Posterior vena cava (tissue), 2 donors: Measurements from ENCODE around the gene MFN2. TPM values are rescaled to one million over a fixed set of nuclear protein-coding genes. Genes with fewer than 3 reads are reported as not detected.
"Not testable (repeated sequence)": the region's sequence is repeated elsewhere in the genome, so short reads cannot be mapped to it uniquely, and the experiment has no call there.

Experiments used
- DNase-seq: peaks from one replicate; pipeline ENCODE4 v3.0.0-alpha.2; 2020; ENCODE audit warnings: low spot score
- intact Hi-C, 2 donors: fragments of 100-400 bp; cut with DNase I; formaldehyde crosslinking; loops; one replicate each; pipeline versions ENCODE4 v1.14.1 to v1.14.2; 2022 to 2023
- total RNA-seq, 2 donors: library from RNA; stranded (reverse); fragmentation: NEBNext Ultra II Directional; extraction: Animal tissue kit (Norgen Biotek cat#: 25700); gene quantifications; one replicate each; pipeline ENCODE4 v1.2.1, GENCODE V29; 2021
- donor health status: DM: yes; HTN: yes; CAD: no.
- donor health status: DM: yes; HTN: yes; CAD: no.

The MFN2 gene
- total RNA-seq, 2 donors from 2014 or later = 94.8 to 102 TPM

DNA sequence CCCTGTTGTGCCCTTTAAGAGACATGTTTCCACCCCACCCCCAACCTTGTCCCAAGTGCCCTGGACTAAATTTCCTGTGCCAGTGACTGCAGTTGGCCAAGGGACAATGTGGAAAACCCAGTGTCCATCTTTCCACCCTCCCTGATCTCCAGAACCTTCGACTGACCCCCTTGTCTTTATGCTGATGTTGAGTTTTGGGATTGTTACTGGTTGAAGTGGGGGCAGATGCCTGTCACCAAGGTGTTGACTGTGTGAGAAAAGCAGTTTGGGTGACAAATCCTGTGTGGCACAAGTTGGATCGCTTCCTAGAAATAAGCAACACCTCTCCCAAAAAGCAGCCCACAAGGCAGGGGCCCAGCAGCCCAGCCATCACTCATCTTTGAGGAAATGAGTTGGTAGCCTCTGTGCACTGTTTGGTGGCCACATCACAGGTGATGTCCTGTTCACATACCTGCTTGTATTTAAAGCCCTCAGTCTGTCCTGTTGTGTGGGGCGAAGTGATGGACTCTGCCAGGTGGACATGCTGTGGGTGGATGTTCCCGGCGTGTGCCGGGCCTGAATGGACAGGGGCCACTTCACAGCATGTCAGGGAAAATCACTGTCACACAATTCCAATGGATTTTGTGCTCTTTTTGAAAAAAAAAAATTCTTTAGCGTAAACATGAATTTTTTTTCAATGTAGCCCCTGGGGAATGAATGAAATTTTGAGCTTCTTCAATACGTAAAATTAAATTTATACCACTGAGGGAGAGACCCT lies 32.5 kb downstream of the MFN2 start:
- no peak for DNase-seq
- intact Hi-C loops = no loop called here

DNA sequence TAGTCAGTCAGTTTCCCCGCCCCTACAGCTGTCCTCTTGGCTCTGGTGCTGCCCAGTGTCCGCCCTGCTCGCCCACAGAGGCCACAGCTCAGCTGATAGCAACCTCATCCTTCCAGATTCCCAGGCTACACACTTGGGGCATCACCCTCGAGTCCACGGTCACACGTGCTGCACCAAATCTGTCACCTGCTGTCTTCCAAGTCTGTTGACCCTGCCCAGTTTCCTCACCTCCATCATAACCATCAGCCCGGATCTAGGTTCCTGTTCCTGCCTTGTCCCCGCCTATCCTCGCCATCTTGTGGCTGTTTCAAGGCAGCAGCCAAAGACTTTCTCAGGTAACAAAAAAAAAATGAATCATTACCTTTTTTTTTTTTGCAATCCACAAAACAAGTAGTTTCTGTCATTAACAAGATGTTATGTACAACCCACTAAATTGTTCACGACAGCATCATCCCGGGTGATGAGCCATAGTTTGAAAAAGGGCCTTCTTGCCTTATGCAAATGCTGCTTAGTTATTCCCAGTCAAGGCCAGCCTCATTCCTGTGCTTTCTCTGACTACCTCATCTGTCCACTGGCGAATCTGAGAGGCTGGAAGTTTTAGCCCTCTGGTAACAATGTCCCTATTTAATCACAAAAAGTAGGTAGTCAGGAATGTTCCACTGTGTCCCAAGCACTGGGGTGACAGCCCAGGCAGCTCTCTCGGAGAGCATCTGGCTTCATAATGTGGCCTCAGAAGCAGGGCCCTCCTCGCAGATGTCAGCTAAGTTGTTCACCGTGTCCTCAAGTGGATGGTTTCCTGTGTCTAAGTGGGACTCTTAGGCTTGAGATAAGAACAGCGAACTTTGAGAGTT lies 34.1 kb downstream of the MFN2 start:
- DNase-seq = no peak
- intact Hi-C loops = no loop called here

DNA sequence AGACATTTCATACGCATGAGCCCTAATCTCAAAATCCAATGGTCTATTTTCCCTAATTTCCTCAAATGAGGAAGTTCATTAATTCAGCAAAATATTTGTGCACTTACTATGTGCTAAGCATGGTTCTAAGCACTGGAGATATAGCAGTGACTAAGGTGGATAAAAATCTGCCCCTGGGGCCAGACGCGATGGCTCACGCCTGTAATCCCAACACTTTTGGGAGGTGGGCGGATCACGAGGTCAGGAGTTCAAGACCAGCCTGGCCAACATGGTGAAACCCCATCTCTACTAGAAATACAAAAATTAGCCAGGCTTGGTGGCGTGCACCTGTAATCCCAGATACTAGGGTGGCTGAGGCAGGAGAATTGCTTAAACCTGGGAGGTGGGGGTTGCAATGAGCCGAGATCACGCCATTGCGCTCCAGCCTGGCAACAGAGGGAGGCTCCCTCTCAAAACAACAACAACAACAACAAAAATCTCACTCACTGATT lies 34.8 kb downstream of the MFN2 start:
- no peak for DNase-seq
- intact Hi-C loops = no loop called here

DNA sequence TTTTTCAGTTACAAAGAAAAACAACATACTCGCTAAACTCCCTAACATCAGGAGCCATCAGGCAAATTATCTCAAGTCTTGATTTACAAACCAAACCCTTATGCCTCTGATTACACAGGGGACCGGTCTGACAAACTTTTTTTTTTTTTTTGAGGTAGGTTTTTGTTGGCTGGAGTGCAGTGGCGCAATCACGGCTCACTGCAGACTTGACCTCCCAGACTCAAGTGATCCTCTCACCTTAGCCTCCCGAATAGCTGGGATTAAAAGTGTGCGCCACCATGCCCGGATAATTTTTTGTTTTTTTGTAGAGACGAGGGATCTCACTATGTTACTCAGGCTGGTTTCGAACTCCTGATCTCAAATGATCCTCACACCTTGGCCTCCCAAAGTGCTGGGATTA lies 35.3 kb downstream of the MFN2 start:
- no peak for DNase-seq
- intact Hi-C loops = no loop called here

DNA sequence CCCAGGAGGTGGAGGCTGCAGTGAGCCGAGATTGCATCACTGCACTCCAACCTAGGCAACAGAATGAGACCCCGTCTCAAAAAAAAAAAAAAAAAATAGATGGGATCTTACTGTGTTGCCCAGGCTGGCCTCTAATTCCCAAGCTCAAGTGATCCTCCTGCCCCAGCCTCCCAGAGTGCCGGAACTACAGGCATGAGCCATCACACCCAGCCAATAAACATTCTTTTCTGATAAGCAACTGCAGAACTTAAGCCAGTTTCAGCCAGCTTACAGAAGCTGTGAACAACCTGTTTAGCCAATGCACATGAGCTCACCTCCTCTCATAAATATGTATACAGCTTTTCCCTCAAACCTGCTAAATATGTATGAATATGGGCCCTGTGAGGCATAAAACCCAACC lies 35.9 kb downstream of the MFN2 start:
- no peak for DNase-seq
- intact Hi-C loops = no loop called here

DNA sequence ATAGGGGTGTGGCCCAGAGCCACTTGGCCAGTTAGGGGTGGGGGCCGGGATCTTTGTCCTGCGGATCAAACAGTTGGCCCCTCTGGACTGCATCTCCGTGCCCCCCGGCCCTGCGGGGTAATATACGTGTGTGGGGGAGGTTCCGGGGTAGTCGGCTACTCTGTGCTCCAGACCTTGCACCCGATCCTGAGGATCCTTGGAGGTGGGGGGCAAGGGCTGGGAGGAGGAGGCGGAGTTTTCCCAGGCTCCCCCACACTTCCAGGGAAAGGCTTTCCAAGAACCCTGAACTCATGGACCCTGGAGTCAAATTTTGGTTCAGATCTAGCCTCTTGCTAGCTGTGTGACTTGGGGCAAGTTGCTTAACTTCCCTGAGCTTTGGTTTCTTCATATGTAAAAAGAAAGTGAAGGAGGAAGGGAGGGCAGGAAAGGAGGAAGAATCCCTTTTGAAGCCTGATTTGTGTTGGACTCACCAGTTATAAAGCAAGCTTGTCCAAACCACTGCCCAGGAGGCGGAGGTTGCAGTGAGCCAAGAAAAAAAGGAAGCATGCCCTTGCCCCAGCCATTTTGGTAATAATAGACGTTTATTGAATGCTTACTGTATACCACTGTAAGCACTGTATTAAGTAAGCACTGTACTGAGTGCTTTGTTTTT lies 39.7 kb downstream of the MFN2 start:
- no peak for DNase-seq
- intact Hi-C loops = no loop called here

DNA sequence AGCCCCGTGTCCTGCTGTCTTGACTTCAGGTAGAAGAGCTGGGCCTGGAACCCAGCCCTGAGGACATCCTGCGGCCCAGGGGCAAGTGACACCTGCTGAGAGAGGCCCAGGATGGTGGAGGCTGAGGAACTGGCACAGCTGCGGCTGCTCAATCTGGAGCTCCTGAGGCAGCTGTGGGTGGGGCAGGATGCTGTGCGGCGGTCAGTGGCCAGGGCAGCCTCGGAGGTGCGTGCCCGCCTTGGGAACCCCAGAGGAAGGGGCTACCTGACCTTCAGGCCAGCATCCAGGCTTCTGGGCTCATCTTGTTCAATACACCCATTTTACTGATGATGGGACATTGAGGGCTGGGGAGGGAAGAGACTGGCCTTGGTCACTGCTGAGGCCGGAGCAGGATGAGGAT lies 41.4 kb downstream of the MFN2 start:
- DNase-seq = no peak
- intact Hi-C loops = no loop called here

DNA sequence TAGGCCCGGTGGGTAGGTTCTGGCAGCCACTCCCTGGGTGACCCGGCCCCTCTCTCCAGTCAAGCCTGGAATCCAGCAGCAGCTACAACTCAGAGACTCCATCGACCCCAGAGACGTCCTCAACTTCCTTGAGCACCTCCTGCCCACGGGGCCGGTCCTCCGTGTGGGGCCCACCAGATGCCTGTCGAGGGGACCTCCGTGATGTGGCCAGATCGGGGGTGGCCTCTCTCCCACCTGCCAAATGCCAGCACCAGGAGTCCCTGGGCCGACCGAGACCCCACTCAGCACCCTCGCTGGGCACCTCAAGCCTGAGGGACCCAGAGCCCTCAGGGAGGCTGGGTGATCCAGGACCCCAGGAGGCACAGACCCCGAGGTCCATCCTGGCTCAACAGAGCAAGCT lies 41.8 kb downstream of the MFN2 start:
- DNase-seq = no peak
- intact Hi-C loops = no loop called here

DNA sequence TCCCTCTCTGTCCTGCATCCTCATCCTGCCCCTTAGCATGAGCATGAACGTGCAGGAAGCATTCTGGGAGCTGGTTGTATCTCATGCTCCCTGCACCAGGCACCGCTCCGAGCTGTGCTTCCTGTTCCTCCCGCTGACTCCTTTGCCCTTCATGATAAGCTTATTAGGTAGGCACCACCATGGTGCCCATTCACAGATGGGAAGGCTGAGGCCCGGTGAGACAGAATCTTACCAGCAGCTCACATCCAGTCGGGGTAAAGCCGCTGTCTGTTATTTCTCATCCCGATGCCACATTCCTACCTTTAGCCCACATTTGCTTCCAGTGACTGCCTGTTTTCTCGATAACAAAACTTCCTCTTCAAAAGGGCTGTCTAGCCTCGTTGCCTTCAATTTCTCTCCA lies 46.3 kb downstream of the MFN2 start:
- no peak for DNase-seq
- intact Hi-C loops = no loop called here

DNA sequence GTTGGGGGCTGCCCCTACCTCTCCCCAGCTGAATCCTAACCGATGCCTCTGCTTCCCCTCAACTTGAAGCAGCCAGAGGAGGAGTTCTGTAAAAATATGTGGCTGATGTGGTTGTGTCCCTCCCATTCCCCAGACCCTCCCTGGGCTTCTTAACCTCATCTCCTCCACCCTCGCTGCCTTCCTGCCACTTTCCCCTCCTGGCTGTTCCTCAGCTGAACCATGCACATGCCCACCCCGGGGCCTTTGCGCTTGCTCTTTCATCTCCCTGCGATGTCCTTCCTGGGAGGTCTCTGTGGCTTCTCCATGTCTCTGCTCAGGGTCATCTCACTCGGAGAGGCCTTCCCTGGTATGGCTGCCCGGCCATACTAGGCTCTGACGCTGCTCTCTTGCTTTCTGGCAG lies 48.0 kb downstream of the MFN2 start:
- DNase-seq = no peak
- intact Hi-C loops = no loop called here

DNA sequence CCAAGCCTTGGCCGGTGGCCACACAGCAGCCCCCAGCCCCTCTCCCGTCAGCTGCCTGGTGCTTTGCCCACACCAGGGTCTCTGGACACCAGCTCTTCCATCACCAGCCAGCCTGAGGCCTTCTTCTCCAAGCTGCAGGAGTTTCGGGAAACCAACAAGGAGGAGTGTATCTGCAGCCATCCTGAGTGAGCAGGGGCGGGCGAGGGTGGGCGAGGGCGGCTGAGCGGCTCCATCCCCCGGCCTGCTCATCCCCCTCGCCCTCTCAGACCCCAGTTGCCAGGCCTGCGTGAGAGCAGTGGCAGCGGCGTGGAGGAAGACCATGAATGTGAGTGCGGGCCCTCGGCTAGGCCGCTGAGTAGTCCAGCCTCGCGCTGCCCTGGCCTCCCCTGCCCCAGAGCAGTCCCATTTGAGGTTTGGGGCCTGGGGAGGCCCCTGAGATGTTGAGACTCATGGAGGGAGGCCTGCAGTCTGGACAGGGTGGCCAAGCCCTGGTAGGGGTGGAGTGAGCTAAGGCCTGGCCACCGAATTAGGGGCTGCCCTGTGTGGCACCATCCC lies 48.8 kb downstream of the MFN2 start:
- no peak for DNase-seq
- intact Hi-C loops = no loop called here

DNA sequence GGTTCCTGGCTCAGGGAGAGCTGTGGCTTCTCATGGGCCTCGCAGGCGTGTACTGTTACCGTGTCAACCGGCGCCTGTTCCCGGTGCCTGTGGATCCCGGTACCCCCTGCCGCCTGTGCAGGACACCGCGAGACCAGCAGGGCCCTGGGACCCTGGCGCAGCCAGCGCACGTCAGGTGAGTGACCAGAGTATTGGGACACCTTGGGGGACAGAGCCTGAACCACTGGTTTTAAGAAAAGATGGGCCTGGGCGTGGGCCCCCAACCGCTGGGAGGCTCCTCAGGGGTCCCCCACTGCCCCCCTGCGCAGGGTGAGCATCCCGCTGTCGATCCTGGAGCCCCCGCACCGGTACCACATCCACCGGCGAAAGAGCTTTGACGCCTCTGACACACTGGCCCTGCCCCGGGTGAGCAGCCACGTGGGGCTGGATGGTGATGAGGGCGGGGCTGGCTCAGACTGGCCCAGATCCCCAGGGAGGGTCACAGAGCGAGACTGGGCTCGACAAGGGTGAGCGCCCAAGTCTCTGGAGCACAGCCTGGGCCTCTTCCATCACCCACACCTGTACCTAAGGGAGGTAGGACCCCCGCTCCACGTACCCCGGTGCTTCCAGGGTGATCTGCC lies 49.6 kb downstream of the MFN2 start:
- no peak for DNase-seq
- intact Hi-C loops = no loop called here

DNA sequence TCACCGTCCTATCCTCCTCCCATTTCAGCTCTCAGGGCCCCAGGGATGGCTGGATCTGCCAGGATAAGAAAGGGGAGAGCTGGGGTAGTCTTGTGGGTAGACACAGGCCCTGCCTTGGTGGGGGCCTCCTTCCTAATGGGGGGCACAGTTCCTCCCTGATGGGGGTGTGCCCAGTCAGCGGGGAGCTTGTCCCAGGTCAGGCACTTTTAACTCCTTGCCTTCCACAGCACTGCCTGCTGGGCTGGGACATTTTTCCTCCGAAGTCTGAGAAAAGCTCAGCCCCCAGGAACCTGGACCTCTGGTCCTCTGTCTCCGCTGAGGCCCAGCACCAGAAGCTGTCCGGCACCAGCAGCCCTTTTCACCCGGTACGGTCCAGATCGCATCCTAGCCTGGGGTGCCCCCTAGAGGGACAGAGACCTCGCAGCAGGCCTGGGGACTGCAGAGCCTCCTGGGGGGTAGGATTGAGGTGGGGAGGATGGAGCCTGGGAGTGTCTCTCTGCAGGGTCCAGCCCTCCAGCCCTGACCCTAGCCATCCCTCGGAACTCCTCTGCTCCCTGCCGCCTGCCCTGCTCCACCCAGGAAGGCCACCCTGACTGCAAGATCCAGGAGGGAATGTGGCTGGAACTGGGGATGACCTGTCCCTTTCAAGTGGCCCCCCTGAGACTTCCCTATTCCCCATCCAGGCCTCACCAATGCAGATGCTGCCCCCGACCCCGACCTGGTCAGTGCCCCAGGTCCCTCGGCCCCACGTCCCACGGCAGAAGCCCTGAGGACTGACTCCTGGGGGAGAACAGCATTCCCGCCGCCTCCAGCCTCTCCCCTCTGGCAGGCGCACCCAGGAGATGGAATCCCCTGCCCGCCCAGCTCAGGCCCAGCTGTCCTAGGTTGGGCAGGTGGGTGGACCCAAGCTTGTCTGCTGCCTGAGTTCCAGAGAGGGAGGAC lies 51.1 kb downstream of the MFN2 start:
- intact Hi-C loops = no loop called here
- no peak for DNase-seq

DNA sequence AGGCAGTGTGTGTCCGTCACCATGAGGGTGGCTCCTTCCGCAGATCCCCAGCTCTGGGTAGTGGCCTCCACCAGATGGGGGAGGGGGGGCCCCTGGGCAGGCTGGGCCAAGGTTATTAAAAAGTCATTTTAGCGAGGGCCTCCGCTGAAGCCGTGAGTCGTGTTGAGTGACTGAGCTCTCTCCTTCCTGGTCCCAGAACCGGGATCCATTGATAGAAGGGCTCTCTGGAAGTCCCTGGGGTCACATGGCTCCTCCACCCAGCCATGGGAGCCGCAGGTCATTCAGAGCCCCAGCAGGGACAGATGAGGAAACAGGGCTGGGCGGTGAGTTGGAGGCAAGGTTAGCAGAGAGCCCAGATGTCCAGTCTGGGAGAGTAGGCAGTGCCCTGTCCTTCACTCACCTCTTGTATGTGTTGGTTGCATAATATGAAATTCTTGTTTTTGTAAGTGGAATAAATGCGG lies 51.9 kb downstream of the MFN2 start:
- intact Hi-C loops = no loop called here

DNA sequence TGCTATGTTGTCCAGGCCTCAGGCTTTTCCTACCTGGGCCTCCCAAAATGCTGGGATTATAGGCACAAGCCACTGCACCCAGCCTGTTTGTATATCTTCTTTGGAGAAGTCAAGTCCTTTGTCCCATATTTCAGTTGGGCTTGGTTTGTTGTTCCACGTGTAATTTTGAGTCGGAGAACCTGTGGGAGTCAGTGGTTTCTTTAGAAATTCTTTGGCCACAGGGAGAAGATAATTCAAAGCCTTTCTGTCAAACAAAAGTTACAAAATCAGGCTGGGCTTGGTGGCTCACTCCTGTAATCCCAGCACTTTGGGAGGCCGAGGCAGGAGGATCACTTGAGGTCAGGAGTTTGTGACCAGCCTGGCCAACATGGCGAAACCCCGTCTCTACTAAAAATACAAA lies 53.2 kb downstream of the MFN2 start:
- intact Hi-C loops = not testable (repeated sequence)

More for the DNA sequence above, 51.9 kb downstream of the MFN2 start:
- no peak for DNase-seq

DNA sequence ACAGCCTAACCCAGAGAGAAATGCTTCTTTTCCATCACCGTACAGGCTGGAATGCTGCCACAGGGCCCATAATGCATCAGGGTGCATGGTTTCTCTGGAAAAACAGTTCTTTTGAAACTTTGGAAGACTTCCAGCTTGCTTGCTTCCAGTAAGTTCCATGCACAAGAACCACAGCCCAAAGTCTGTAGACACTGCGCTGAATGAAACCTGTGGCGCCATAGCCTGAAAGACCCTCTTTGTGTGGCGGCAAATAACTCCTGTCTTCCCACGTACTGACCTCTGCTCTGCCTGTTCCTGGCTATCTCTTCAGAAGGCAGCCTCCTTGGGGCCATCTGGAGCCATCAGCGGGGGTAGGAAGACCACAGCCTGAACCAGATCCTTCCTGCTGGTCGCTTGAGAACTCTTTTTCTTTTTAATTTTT lies 54.1 kb downstream of the MFN2 start:
- no peak for DNase-seq
- intact Hi-C loops = no loop called here

More for the DNA sequence above, 53.2 kb downstream of the MFN2 start:
- DNase-seq = not testable (repeated sequence)

DNA sequence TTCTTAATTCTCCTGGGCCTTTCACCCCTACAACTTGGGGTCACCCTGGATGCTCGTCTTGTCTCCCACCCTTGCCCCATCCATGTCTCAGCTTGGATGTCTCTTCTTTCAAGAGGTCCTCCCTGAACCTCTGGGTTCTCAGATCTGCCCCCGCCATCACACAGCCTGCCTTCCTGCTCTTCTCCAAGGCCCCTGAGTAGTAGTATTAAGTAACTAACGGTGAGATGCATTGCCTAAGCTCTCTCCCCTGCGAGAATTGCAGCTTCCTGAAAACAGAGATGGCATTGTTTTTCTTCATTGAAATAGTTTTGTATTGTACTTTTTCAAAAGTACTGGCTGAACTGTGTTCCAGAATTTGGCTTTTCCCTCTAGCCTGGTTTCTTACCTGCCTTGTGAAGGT lies 55.1 kb downstream of the MFN2 start:
- DNase-seq = no peak
- intact Hi-C loops = no loop called here
